ENCODE results near the gene ATF7.

Gene ATF7

DNA sequence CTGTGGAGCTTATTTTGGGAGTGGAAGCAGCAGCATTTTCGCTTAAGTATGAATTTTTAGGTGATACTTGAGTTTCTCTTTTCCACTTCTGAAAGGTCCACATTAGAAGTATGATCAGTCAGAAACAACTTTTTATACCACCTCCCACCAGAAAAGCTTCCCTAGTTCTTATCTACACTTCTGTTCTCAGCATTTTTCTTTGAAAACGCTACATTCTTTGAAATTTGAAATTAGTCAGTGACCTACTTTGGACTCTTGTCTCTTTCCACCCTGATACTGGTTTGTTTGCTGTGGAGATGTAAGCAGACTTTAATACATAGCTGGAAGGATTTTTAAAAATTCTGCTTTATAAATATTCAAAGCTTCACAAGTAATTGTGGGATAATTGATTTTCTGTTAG is 152.1 kb downstream of the ATF7 start:
- TF ChIP-seq, protein P1, sequence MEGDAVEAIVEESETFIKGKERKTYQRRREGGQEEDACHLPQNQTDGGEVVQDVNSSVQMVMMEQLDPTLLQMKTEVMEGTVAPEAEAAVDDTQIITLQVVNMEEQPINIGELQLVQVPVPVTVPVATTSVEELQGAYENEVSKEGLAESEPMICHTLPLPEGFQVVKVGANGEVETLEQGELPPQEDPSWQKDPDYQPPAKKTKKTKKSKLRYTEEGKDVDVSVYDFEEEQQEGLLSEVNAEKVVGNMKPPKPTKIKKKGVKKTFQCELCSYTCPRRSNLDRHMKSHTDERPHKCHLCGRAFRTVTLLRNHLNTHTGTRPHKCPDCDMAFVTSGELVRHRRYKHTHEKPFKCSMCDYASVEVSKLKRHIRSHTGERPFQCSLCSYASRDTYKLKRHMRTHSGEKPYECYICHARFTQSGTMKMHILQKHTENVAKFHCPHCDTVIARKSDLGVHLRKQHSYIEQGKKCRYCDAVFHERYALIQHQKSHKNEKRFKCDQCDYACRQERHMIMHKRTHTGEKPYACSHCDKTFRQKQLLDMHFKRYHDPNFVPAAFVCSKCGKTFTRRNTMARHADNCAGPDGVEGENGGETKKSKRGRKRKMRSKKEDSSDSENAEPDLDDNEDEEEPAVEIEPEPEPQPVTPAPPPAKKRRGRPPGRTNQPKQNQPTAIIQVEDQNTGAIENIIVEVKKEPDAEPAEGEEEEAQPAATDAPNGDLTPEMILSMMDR (IDR thresholded peaks at IDR 0.05; ENCODE audit: borderline replicate concordance, extremely low read depth, low read length, poor library complexity, severe bottlenecking), result no peak
- TF ChIP-seq EZH2 (IDR thresholded peaks at IDR 0.05; ENCODE audit: borderline replicate concordance, low read depth, low read length, severe bottlenecking), result no peak
- Histone ChIP-seq H2AFZ (ENCODE audit: low read depth, low read length) (no peak overlapping the region), H3K4me1 (ENCODE audit: insufficient read depth, low read length) (no peaks in the 10 kb centered on the region), H3K9ac (ENCODE audit: low read depth, low read length) (no peak overlapping the region), H4K20me1 (ENCODE audit: insufficient read depth, low read length) (peaks cover 81% of the 10 kb centered on the region), H3K4me3 (ENCODE audit: low read depth in 1 of 2, low read length in 2 of 2) (no peak overlapping the region), H3K36me3 (ENCODE audit: insufficient read depth, low read length) (peaks cover 98% of the 10 kb centered on the region), H3K27me3 (ENCODE audit: insufficient read depth, low read length, poor library complexity) (no peaks in the 10 kb centered on the region), H3K27ac (ENCODE audit: low read length) (no peak overlapping the region), H3K9me3 (ENCODE audit: insufficient read depth, low read length, severe bottlenecking) (no peaks in the 10 kb centered on the region), H3K4me2 (ENCODE audit: insufficient read depth, low read length) (no peak overlapping the region), H3K79me2 (ENCODE audit: insufficient read depth, low read length) (peaks cover 83% of the 10 kb centered on the region)
- DNase-seq (no peak), ATAC-seq (ENCODE audit: insufficient read depth, low read depth) (no peak)

DNA sequence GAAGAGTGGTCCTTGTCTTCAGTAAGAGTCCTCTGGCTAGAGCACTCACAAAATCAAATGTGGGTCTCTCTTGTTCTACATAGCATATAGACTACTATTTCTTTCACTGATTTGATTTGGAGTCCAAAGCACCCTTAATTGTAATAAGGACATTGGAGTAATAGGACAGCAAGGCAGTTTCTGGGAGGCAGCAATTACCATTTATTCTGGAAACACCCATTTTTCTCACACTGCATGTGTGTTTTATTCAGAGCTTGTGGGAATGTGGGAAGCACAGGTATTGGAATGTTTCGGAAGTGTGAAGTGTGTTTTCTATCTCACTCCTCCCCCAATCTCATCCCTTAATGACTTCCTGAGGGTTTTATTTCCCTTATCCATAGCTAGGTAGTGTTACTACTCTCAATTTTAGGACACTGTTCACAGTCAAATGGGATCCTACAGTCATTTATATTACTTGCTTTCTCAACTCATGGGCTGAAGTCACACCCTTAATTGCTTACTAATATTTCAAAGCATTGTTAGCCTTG is 154.1 kb downstream of the ATF7 start:
- DNase-seq (no peak), ATAC-seq (ENCODE audit: insufficient read depth, low read depth) (0 out of 3 replicates have a peak, but pooled peaks have one; percentile 25)
- TF ChIP-seq EZH2 (IDR thresholded peaks at IDR 0.05; ENCODE audit: borderline replicate concordance, low read depth, low read length, severe bottlenecking), result no peak
- TF ChIP-seq, protein P1 (IDR thresholded peaks at IDR 0.05; ENCODE audit: borderline replicate concordance, extremely low read depth, low read length, poor library complexity, severe bottlenecking), result no peak
- peaks cover 99% of the 10 kb centered on the region for H3K36me3 ChIP-seq (ENCODE audit: insufficient read depth, low read length)
- H3K4me1 ChIP-seq (ENCODE audit: insufficient read depth, low read length), result no peaks in the 10 kb centered on the region
- H3K79me2 ChIP-seq (ENCODE audit: insufficient read depth, low read length), result peaks cover 85% of the 10 kb centered on the region
- peaks cover 80% of the 10 kb centered on the region for H4K20me1 ChIP-seq (ENCODE audit: insufficient read depth, low read length)
- no peak overlapping the region for H3K9ac ChIP-seq (ENCODE audit: low read depth, low read length)
- H3K4me2 ChIP-seq (ENCODE audit: insufficient read depth, low read length), result no peak overlapping the region
- no peak overlapping the region for H3K4me3 ChIP-seq (ENCODE audit: low read depth in 1 of 2, low read length in 2 of 2)
- no peaks in the 10 kb centered on the region for H3K27me3 ChIP-seq (ENCODE audit: insufficient read depth, low read length, poor library complexity)
- no peak overlapping the region for H2AFZ ChIP-seq (ENCODE audit: low read depth, low read length)
- no peaks in the 10 kb centered on the region for H3K9me3 ChIP-seq (ENCODE audit: insufficient read depth, low read length, severe bottlenecking)
- no peak overlapping the region for H3K27ac ChIP-seq (ENCODE audit: low read length)

DNA sequence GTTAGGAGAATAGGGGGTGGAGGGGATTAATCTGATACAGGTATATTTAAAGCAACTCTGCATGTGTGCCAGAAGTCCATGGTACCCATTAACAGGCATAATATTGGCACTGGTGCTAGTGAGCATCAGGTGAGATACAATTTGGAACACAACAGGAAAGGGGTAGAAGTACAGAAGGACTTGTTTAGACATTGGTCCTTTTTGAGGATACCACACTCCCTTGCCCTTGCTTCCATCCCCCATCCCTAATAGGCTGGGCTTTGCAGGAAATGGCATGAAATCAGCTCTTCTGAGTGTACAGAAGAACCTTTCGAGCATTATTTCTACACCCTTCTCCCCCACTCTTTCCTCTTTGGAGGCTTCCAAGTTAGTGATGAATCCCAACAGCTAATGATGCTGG is 157.9 kb downstream of the ATF7 start:
- H3K79me2 ChIP-seq (ENCODE audit: insufficient read depth, low read length), result peaks cover 84% of the 10 kb centered on the region
- no peak overlapping the region for H3K4me3 ChIP-seq (ENCODE audit: low read depth in 1 of 2, low read length in 2 of 2)
- H3K27me3 ChIP-seq (ENCODE audit: insufficient read depth, low read length, poor library complexity), result no peaks in the 10 kb centered on the region
- DNase-seq (no peak), ATAC-seq (ENCODE audit: insufficient read depth, low read depth) (no peak)
- no peak overlapping the region for H2AFZ ChIP-seq (ENCODE audit: low read depth, low read length)
- no peak overlapping the region for H3K27ac ChIP-seq (ENCODE audit: low read length)
- H3K36me3 ChIP-seq (ENCODE audit: insufficient read depth, low read length), result peaks cover 99% of the 10 kb centered on the region
- peaks cover 3% of the 10 kb centered on the region; the same call in 1 of the 2 replicates for H3K4me1 ChIP-seq (ENCODE audit: insufficient read depth, low read length)
- no peaks in the 10 kb centered on the region for H3K9me3 ChIP-seq (ENCODE audit: insufficient read depth, low read length, severe bottlenecking)
- no peak overlapping the region for H3K4me2 ChIP-seq (ENCODE audit: insufficient read depth, low read length)
- TF ChIP-seq, protein P1 (IDR thresholded peaks at IDR 0.05; ENCODE audit: borderline replicate concordance, extremely low read depth, low read length, poor library complexity, severe bottlenecking), result no peak
- TF ChIP-seq EZH2 (IDR thresholded peaks at IDR 0.05; ENCODE audit: borderline replicate concordance, low read depth, low read length, severe bottlenecking), result no peak
- H4K20me1 ChIP-seq (ENCODE audit: insufficient read depth, low read length), result peaks cover 78% of the 10 kb centered on the region
- H3K9ac ChIP-seq (ENCODE audit: low read depth, low read length), result no peak overlapping the region

Data from DND-41 (cell line).